H9 (cell line): ENCODE measurements around the gene DMD. TPM values are rescaled to one million over a fixed set of nuclear protein-coding genes. Genes with fewer than 3 reads are reported as not detected.

Source experiments
- DNase-seq: peaks from one replicate; pipeline ENCODE4 v3.0.0-alpha.2; 2017
- H2AFZ ChIP-seq: one replicate; pipeline ENCODE4 v1.6.1; 2013; ENCODE audit warnings: mild to moderate bottlenecking, low read length, control low read depth, moderate library complexity
- H2AK5ac ChIP-seq: 2 replicates; pipeline ENCODE4 v1.6.1; 2013; ENCODE audit warnings: low read length, control low read depth, mixed read lengths; ENCODE audit not compliant: insufficient read length
- H2BK120ac ChIP-seq: one replicate; pipeline ENCODE4 v1.6.1; 2013; ENCODE audit warnings: low read depth, mild to moderate bottlenecking, low read length, control low read depth, inconsistent platforms; ENCODE audit not compliant: poor library complexity, severe bottlenecking
- H2BK12ac ChIP-seq: 2 replicates; pipeline ENCODE4 v1.6.1; 2013; ENCODE audit warnings: low read length, control low read depth, mixed read lengths, low read depth; ENCODE audit not compliant: insufficient read length
- H2BK15ac ChIP-seq: 2 replicates; pipeline ENCODE4 v1.6.1; 2013; ENCODE audit warnings: low read depth, low read length, control low read depth
- H2BK20ac ChIP-seq: one replicate; pipeline ENCODE4 v1.6.1; 2013; ENCODE audit warnings: low read depth, mild to moderate bottlenecking, low read length, control low read depth, inconsistent platforms; ENCODE audit not compliant: poor library complexity, severe bottlenecking
- H2BK5ac ChIP-seq: 2 replicates; pipeline ENCODE4 v1.6.1; 2013; ENCODE audit warnings: low read length, control low read depth, mixed read lengths; ENCODE audit not compliant: insufficient read length
- H3K14ac ChIP-seq: 2 replicates; pipeline ENCODE4 v1.6.1; 2013; ENCODE audit warnings: low read length, control low read depth; ENCODE audit not compliant: insufficient read depth
- H3K18ac ChIP-seq: 2 replicates; pipeline ENCODE4 v1.6.1; 2013; ENCODE audit warnings: low read depth, mild to moderate bottlenecking, mixed read lengths, low read length, control low read depth; ENCODE audit not compliant: insufficient read length
- H3K23ac ChIP-seq: 2 replicates; pipeline ENCODE4 v1.6.1; 2013; ENCODE audit warnings: low read length, control low read depth, mixed read lengths, low read depth; ENCODE audit not compliant: insufficient read length
- H3K23me2 ChIP-seq: 2 replicates; pipeline ENCODE4 v1.6.1; 2013; ENCODE audit warnings: low read depth, mild to moderate bottlenecking, mixed read lengths, low read length, control low read depth; ENCODE audit not compliant: insufficient read length, poor library complexity, severe bottlenecking
- H3K27ac ChIP-seq: 2 replicates; pipeline ENCODE4 v1.5.1; 2013; ENCODE audit warnings: low read length, control low read depth, mixed read lengths, low read depth; ENCODE audit not compliant: insufficient read length
- H3K27me3 ChIP-seq: 2 replicates; pipeline ENCODE4 v1.6.1; 2013; ENCODE audit warnings: low read length, control low read depth, inconsistent platforms; ENCODE audit not compliant: insufficient read depth
- H3K4ac ChIP-seq: 2 replicates; pipeline ENCODE4 v1.6.1; 2013; ENCODE audit warnings: low read depth, mild to moderate bottlenecking, control low read depth, inconsistent platforms, low read length, moderate library complexity
- H3K4me1 ChIP-seq: 2 replicates; pipeline ENCODE4 v1.6.1; 2013; ENCODE audit warnings: low read length, control low read depth, inconsistent platforms; ENCODE audit not compliant: insufficient read depth
- H3K4me2 ChIP-seq: 2 replicates; pipeline ENCODE4 v1.6.1; 2013; ENCODE audit warnings: low read length, control low read depth, mixed read lengths; ENCODE audit not compliant: insufficient read length, insufficient read depth
- H3K56ac ChIP-seq: 2 replicates; pipeline ENCODE4 v1.6.1; 2013; ENCODE audit warnings: low read depth, mild to moderate bottlenecking, mixed read lengths, low read length, control low read depth; ENCODE audit not compliant: insufficient read length
- H3K79me1 ChIP-seq: 2 replicates; pipeline ENCODE4 v1.6.1; 2013; ENCODE audit warnings: low read depth, mild to moderate bottlenecking, moderate library complexity, low read length, control low read depth, inconsistent platforms; ENCODE audit not compliant: insufficient read depth, poor library complexity, severe bottlenecking
- H3K79me2 ChIP-seq: 2 replicates; pipeline ENCODE4 v1.6.1; 2013; ENCODE audit warnings: low read length, control low read depth, inconsistent platforms; ENCODE audit not compliant: insufficient read depth
- H3K9ac ChIP-seq: 2 replicates; pipeline ENCODE4 v1.6.1; 2013; ENCODE audit warnings: low read length, control low read depth, mixed read lengths; ENCODE audit not compliant: insufficient read length; ENCODE audit errors: extremely low read depth
- H3K9me3 ChIP-seq: one replicate; pipeline ENCODE4 v1.6.1; 2013; ENCODE audit warnings: low read depth, low read length, inconsistent platforms; ENCODE audit not compliant: control insufficient read depth
- H3T11ph ChIP-seq: one replicate; pipeline ENCODE4 v1.6.1; 2013; ENCODE audit warnings: mild to moderate bottlenecking, low read length, control low read depth, inconsistent platforms
- H4K20me1 ChIP-seq: one replicate; pipeline ENCODE4 v1.6.1; 2013; ENCODE audit not compliant: control insufficient read depth, insufficient read length, insufficient read depth
- H4K5ac ChIP-seq: 2 replicates; pipeline ENCODE4 v1.6.1; 2013; ENCODE audit warnings: low read depth, mild to moderate bottlenecking, mixed read lengths, low read length, control low read depth; ENCODE audit not compliant: insufficient read length
- H4K8ac ChIP-seq: replicated peaks from 2 replicates; pipeline ENCODE4 v1.6.1; 2013; ENCODE audit warnings: low read length, control low read depth, mixed read lengths, low read depth; ENCODE audit not compliant: insufficient read length
- H4K91ac ChIP-seq: 2 replicates; pipeline ENCODE4 v1.6.1; 2013; ENCODE audit warnings: low read depth, mild to moderate bottlenecking, moderate library complexity, mixed read lengths, low read length, control low read depth; ENCODE audit not compliant: insufficient read length
- H3K27ac Mint-ChIP-seq, 3 experiments: 2 replicates in 2 of 3; 3 replicates in 1 of 3; pipeline ENCODE4 v1.8.0; 2020 to 2021; ENCODE audit warnings: mixed read lengths in 3 of 3, mild to moderate bottlenecking in 1 of 3, moderate library complexity in 1 of 3
- H3K27me3 Mint-ChIP-seq: 2 replicates; pipeline ENCODE4 v1.8.0; 2021; ENCODE audit warnings: low read depth, mild to moderate bottlenecking, moderate library complexity, mixed read lengths
- H3K36me3 Mint-ChIP-seq, 3 experiments: 2 replicates in 2 of 3; 3 replicates in 1 of 3; pipeline ENCODE4 v1.8.0; 2020 to 2021; ENCODE audit warnings: low read depth in 3 of 3, mixed read lengths in 3 of 3; ENCODE audit not compliant: insufficient read depth in 1 of 3
- H3K4me1 Mint-ChIP-seq, 2 experiments: 2 replicates each; pipeline ENCODE4 v1.8.0; 2020; ENCODE audit warnings: mixed read lengths in 2 of 2
- H3K4me3 Mint-ChIP-seq, 2 experiments: 2 replicates in 1 of 2; 3 replicates in 1 of 2; pipeline ENCODE4 v1.8.0; 2020 to 2021; ENCODE audit warnings: mild to moderate bottlenecking in 2 of 2, mixed read lengths in 2 of 2, moderate library complexity in 1 of 2
- H3K9me3 Mint-ChIP-seq, 2 experiments: 2 replicates in 1 of 2; 3 replicates in 1 of 2; pipeline ENCODE4 v1.8.0; 2020; ENCODE audit warnings: mild to moderate bottlenecking in 2 of 2, mixed read lengths in 2 of 2, moderate library complexity in 1 of 2
- CTCF ChIP-seq: fragments of 200-600 bp; sonication (generic); conservative IDR thresholded peaks from 3 replicates; pipeline ENCODE4 v1.8.0; 2021; ENCODE audit warnings: antibody characterized with exemption, mild to moderate bottlenecking
- WGBS: extraction: QIAGEN DNeasy Blood & Tissue Kit; methylation state at CpG from one replicate; pipeline ENCODE4 v1.1.7; 2013; ENCODE audit warnings: missing lambda C conversion rate, low lambda C conversion rate, mixed read lengths; ENCODE audit not compliant: insufficient read length; ENCODE audit errors: extremely low coverage; 5-methylcytosine and 5-hydroxymethylcytosine counted together
- total RNA-seq: library from RNA; stranded (reverse); gene quantifications from 2 replicates; pipeline ENCODE4 v1.2.1, GENCODE V29; 2021

Gene DMD
- total RNA-seq, 1 experiment from 2014 or later = 3.8 TPM

DNA sequence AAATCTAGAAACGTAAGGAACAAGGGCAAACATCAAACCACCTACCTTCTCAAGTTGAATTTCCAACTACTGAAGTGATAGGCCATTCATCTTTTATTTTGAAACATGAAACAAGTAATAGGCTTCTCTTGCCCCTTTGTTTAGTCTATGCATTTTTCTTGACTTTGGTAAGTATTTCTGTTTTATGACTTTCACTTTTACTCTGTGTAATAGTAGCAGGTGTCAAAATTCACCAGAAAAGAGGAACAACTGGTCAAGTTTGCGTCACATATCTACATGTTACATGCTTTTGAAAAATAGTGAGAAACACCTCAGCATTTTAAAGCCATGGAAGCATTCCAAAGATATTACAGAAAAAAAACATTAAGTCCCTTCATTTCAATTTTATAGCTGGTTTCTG lies 1982.4 kb downstream of the DMD start:
- Histone ChIP-seq H3K9ac (no peak overlapping the region), H4K8ac (no peak overlapping the region), H3K9me3 (no peaks in the 10 kb centered on the region), H3K14ac (no peak overlapping the region), H3K23me2 (no peaks in the 10 kb centered on the region), H2BK120ac (no peak overlapping the region), H2BK15ac (no peak overlapping the region), H3K4me2 (no peak overlapping the region), H3K79me1 (no peaks in the 10 kb centered on the region), H4K5ac (no peak overlapping the region), H3K4ac (no peak overlapping the region), H2BK20ac (no peak overlapping the region), H3K79me2 (no peaks in the 10 kb centered on the region), H2BK5ac (no peak overlapping the region), H3T11ph (no peak overlapping the region), H3K4me1 (peaks cover 6% of the 10 kb centered on the region; the same call in 1 of the 2 replicates), H4K20me1 (no peaks in the 10 kb centered on the region), H3K23ac (no peak overlapping the region), H4K91ac (no peak overlapping the region), H2AFZ (no peak overlapping the region), H3K18ac (no peak overlapping the region), H3K56ac (no peak overlapping the region), H2AK5ac (no peak overlapping the region), H3K27ac (no peak overlapping the region), H2BK12ac (no peak overlapping the region), H3K27me3 (no peaks in the 10 kb centered on the region)
- Mint-ChIP-seq H3K4me3 (no peak overlapping the region), H3K4me1 (peaks cover 19 to 29% of the 10 kb centered on the region in 2 experiments), H3K27me3 (peaks cover 5% of the 10 kb centered on the region), H3K36me3 (peaks cover 0 to 7% (median 0%) of the 10 kb centered on the region in 3 experiments; a peak in 4 of 7 replicates), H3K27ac (no peak overlapping the region), H3K9me3 (peaks cover 49 to 50% of the 10 kb centered on the region in 2 experiments)
- no peak for DNase-seq
- no CpG with 5 or more reads among the region's 2 CpGs for WGBS
- TF ChIP-seq CTCF = no peak
